ENCODE data around the gene GABRD.

- TF ChIP-seq EZH2 (IDR thresholded peaks at IDR 0.05; ENCODE audit: low read depth) (no peak), CTCF (conservative IDR thresholded peaks at IDR 0.05) (no peak)
These were observed 33.6 kb downstream of the GABRD start for GRCh38 chr1:2052756-2053155.

Measured in PC-9 (cell line).